Fibroblast of skin of abdomen (primary cell): ENCODE measurements around the gene KRT9.
"Not testable (repeated sequence)": the region's sequence is repeated elsewhere in the genome, so short reads cannot be mapped to it uniquely, and the experiment has no call there.

Experiments used
- DNase-seq: peaks from one replicate; pipeline ENCODE4 v3.0.0-alpha.2; 2013

The KRT9 gene

GRCh38 chr17:41602524-41602923 is 30.7 kb upstream of the KRT9 start:
- DNase-seq, result no peak

- no peak for DNase-seq
These were observed 28.5 kb upstream of the KRT9 start for GRCh38 chr17:41600318-41600717.

- no peak for DNase-seq
These were observed 27.8 kb upstream of the KRT9 start for GRCh38 chr17:41599680-41600079.

GRCh38 chr17:41595585-41595984 is 23.7 kb upstream of the KRT9 start:
- no peak for DNase-seq

- DNase-seq, result no peak
These were observed 22.6 kb upstream of the KRT9 start for GRCh38 chr17:41594363-41594915.

- no peak for DNase-seq
These were observed 21.6 kb upstream of the KRT9 start for GRCh38 chr17:41593306-41593981.

- no peak for DNase-seq
These were observed 20.9 kb upstream of the KRT9 start for GRCh38 chr17:41592601-41593305.

GRCh38 chr17:41589301-41589700 is 17.4 kb upstream of the KRT9 start:
- DNase-seq, result no peak

GRCh38 chr17:41588126-41588810 is 16.4 kb upstream of the KRT9 start:
- no peak for DNase-seq

GRCh38 chr17:41586863-41587495 is 15.1 kb upstream of the KRT9 start, which contains the start of gene KRT14:
Gene KRT14 (minus strand): TSS chr17:41586895. CDS start chr17:41586834, 61 bp downstream.
- DNase-seq, result no peak

GRCh38 chr17:41585301-41586056 is 13.6 kb upstream of the KRT9 start:
- DNase-seq, result no peak

- not testable (repeated sequence) for DNase-seq
These were observed 12.6 kb upstream of the KRT9 start for GRCh38 chr17:41584331-41584927.

GRCh38 chr17:41583137-41584127 is 11.6 kb upstream of the KRT9 start:
- DNase-seq, result no peak

GRCh38 chr17:41582061-41582968 is 10.5 kb upstream of the KRT9 start:
- not testable (repeated sequence) for DNase-seq

GRCh38 chr17:41581366-41582060 is 9.7 kb upstream of the KRT9 start:
- no peak for DNase-seq

GRCh38 chr17:41580687-41581365 is 9.0 kb upstream of the KRT9 start:
- DNase-seq, result no peak

- no peak for DNase-seq
These were observed 8.4 kb upstream of the KRT9 start for GRCh38 chr17:41580244-41580575.
